Measurements from ENCODE around the gene SLC5A3.
A peak's percentile ranks its signal among the peaks of the same experiment; 100 is the strongest.

SLC5A3 gene

DNA sequence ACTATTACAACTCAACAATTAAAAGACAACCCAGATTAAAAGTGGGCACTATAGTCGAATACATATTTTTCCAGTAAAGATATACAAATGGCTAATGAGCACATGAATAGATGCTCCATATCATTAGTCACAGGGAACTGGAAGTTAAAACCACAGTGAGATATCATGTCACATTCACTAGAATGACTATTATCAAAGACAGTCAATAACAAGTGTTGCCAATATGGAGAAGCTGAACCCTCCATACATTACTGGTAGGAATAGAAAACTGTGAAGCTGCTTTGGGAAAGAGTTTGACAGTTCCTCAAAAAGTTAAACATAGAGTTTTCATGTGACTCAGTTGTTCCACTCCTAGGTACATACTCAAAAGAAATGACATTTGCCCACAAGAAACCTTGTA, 30.6 kb upstream of the SLC5A3 start:
- peak overlapping the region; percentile 32 for H3K27ac Mint-ChIP-seq (ENCODE audit: low read depth)

DNA sequence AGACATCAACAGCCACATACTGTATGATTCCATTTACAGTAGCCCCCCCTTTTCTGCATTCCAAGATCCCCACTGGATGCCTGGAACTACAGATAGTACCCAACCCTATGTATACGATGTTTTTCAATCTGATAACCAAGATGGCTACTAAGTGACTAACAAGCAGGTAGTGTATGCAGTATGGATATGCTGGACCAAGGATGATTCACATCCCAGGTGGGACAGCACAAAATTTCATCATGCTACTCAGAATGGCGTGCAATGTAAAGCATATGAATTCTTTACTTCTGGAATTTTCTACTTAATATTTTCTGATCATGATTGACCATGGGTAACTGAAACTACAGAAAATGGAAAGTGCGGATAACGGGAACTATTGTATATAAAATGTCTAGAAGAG, 30.0 kb upstream of the SLC5A3 start:
- Mint-ChIP-seq H3K36me3 (ENCODE audit: insufficient read depth) (no peaks in the 10 kb centered on the region), H3K9me3 (no peaks in the 10 kb centered on the region), H3K27ac (ENCODE audit: low read depth) (no peak overlapping the region), H3K27me3 (no peaks in the 10 kb centered on the region), H3K4me1 (peaks cover 6% of the 10 kb centered on the region), H3K4me3 (no peak overlapping the region)
- DNase-seq (ENCODE audit: low spot score in 2 of 2) (no peak), ATAC-seq (replicated peaks; ENCODE audit: extremely low read depth, poor library complexity, severe bottlenecking) (no peak)

More for the DNA sequence above, 30.6 kb upstream of the SLC5A3 start:
- ATAC-seq (replicated peaks; ENCODE audit: extremely low read depth, poor library complexity, severe bottlenecking) (no peak), DNase-seq (ENCODE audit: low spot score in 2 of 2) (no peak)
- Mint-ChIP-seq H3K9me3 (no peaks in the 10 kb centered on the region), H3K36me3 (ENCODE audit: insufficient read depth) (no peaks in the 10 kb centered on the region), H3K27me3 (no peaks in the 10 kb centered on the region), H3K4me3 (no peak overlapping the region), H3K4me1 (peaks cover 6% of the 10 kb centered on the region)

DNA sequence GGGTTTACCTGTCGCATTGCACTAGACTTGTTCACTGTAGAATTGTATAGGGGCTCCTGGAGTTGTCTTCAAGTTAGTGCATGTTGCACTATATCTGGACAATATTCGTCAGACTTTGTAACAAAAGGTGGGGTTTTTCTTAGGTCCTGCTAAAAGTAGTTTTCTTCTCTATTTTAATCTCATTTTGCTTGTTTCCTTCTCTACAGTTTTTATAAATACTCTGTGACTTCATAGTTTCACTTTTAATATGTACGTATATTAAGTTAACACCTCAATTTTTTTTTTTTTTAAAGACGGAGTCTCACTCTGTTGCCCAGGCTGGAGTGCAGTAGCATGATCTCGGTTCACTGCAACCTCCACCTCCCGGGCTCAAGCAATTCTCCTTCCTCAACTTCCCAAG, 26.5 kb upstream of the SLC5A3 start:
- Mint-ChIP-seq H3K27me3 (no peaks in the 10 kb centered on the region), H3K36me3 (ENCODE audit: insufficient read depth) (no peaks in the 10 kb centered on the region), H3K27ac (ENCODE audit: low read depth) (peak overlapping the region; percentile 71), H3K9me3 (no peaks in the 10 kb centered on the region), H3K4me1 (peaks cover 6% of the 10 kb centered on the region), H3K4me3 (peak overlapping the region; percentile 66)
- ATAC-seq (replicated peaks; ENCODE audit: extremely low read depth, poor library complexity, severe bottlenecking) (peak; percentile 87), DNase-seq (ENCODE audit: low spot score in 2 of 2) (no peak)

DNA sequence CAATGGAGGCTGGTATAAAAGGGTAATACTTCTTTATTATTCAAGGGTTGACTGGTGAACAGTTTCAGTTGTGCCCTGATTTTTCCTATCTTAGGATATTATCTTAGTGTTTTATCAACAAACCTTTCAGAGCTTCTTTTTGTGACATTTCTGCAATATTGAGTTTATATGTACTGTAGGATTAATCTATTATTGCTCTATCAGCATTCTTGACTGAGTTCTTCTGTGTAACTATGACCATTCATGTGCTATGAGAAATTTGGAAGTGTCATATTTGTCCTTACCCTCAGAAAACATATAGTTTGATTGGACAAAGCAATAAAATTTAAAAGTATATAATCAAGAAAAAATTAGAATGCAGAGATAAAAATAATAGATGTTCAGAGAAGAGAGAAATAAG, 25.5 kb upstream of the SLC5A3 start:
- ATAC-seq (replicated peaks; ENCODE audit: extremely low read depth, poor library complexity, severe bottlenecking) (no peak), DNase-seq (ENCODE audit: low spot score in 2 of 2) (no peak)
- H3K9me3 Mint-ChIP-seq = no peaks in the 10 kb centered on the region
- no peaks in the 10 kb centered on the region for H3K27me3 Mint-ChIP-seq
- peak overlapping the region; percentile 71 for H3K27ac Mint-ChIP-seq (ENCODE audit: low read depth)
- no peak overlapping the region for H3K4me3 Mint-ChIP-seq
- H3K4me1 Mint-ChIP-seq = peaks cover 6% of the 10 kb centered on the region
- H3K36me3 Mint-ChIP-seq (ENCODE audit: insufficient read depth) = no peaks in the 10 kb centered on the region

DNA sequence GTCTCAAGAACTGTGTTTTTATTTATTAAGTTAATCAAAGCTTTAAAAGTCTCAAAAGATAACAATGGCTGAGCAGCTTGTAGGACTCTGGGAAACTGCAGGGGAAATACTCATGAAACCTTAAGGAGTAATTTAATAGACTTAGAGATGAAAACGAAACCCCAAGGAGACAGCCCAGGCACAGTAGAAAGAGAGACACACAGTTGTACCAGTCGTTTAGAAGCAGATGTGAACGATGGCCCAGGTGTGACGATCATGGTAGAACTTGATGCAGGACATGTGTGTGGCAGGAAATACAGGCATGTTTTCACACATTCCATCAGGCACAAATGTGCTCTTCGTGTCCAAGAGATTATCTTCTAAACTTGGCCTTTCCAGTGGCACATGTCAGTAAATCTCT, 21.2 kb upstream of the SLC5A3 start:
- no peak for ATAC-seq (replicated peaks; ENCODE audit: extremely low read depth, poor library complexity, severe bottlenecking)
- H3K36me3 Mint-ChIP-seq (ENCODE audit: insufficient read depth) = no peaks in the 10 kb centered on the region
- H3K4me3 Mint-ChIP-seq = no peak overlapping the region
- H3K27ac Mint-ChIP-seq (ENCODE audit: low read depth) = no peak overlapping the region
- no peaks in the 10 kb centered on the region for H3K9me3 Mint-ChIP-seq
- no peaks in the 10 kb centered on the region for H3K27me3 Mint-ChIP-seq
- no peak for DNase-seq (ENCODE audit: low spot score in 2 of 2)
- H3K4me1 Mint-ChIP-seq = peaks cover under 1% of the 10 kb centered on the region

DNA sequence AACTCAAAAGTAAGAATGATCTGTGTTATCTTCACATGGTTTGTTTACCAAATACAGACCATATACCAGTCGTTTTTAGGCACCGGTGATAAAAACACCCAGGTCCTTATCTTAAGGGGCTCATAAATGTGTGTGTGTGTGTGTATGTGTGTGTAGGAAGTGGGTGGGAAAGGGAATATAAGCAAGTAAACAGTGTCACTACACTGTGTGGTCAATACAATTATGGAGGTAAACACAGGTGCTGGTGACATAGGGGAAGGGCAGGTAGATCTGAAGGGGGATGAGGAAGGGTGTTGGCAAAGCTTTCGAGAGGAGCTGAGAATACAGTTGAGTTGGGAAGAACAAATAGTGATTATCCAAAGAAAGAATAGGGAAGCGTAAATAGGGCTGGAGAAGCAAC, 19.1 kb upstream of the SLC5A3 start:
- Mint-ChIP-seq H3K4me3 (no peak overlapping the region), H3K4me1 (no peaks in the 10 kb centered on the region), H3K9me3 (no peaks in the 10 kb centered on the region), H3K27me3 (no peaks in the 10 kb centered on the region), H3K36me3 (ENCODE audit: insufficient read depth) (no peaks in the 10 kb centered on the region), H3K27ac (ENCODE audit: low read depth) (no peak overlapping the region)
- DNase-seq (ENCODE audit: low spot score in 2 of 2) = no peak
- ATAC-seq (replicated peaks; ENCODE audit: extremely low read depth, poor library complexity, severe bottlenecking) = no peak

DNA sequence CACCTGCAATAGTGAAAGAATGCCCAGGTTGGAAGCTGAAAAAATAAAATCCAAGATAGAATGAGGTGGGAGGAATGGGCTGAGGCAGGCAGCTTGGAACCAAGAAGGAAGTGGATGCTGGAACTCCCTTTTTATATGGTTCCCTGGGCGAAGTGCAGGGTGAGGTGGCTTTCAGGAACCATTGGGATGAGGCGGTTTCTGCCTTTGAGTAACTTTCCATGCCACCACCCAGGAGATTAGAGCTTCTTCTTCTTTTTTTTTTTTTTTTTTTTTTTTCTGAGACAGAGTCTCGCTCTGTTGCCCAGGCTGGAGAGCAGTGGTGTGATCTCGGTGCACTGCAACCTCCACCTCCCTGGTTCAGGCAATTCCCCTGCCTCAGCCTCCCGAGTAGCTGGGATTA, 17.8 kb upstream of the SLC5A3 start:
- no peaks in the 10 kb centered on the region for H3K9me3 Mint-ChIP-seq
- ATAC-seq (replicated peaks; ENCODE audit: extremely low read depth, poor library complexity, severe bottlenecking) (no peak), DNase-seq (ENCODE audit: low spot score in 2 of 2) (no peak)
- H3K27me3 Mint-ChIP-seq = no peaks in the 10 kb centered on the region
- H3K27ac Mint-ChIP-seq (ENCODE audit: low read depth) = no peak overlapping the region
- no peaks in the 10 kb centered on the region for H3K36me3 Mint-ChIP-seq (ENCODE audit: insufficient read depth)
- no peaks in the 10 kb centered on the region for H3K4me1 Mint-ChIP-seq
- H3K4me3 Mint-ChIP-seq = no peak overlapping the region

DNA sequence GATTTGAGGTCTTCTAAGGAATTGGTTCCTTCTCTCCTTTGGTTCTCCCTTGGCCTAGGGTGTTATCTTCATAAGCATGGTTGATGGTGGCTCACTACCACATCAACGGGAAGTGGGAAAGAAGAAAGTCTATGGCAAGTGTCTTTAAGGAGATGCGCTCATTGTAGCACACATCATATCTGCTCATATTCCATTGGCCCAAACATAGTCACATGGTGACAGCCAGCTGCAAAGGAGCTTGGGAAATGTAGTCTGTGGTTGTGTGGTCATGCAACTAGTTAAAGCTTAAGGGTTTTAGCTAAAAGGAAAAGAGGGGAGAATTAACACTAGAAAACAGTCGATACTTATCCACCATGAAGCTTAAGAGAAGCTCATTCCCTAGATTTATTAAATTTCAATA, 11.4 kb upstream of the SLC5A3 start:
- ATAC-seq (replicated peaks; ENCODE audit: extremely low read depth, poor library complexity, severe bottlenecking) (no peak), DNase-seq (ENCODE audit: low spot score in 2 of 2) (no peak)
- H3K27me3 Mint-ChIP-seq = no peaks in the 10 kb centered on the region
- no peaks in the 10 kb centered on the region for H3K36me3 Mint-ChIP-seq (ENCODE audit: insufficient read depth)
- no peak overlapping the region for H3K27ac Mint-ChIP-seq (ENCODE audit: low read depth)
- no peak overlapping the region for H3K4me3 Mint-ChIP-seq
- peaks cover 5% of the 10 kb centered on the region for H3K9me3 Mint-ChIP-seq
- no peaks in the 10 kb centered on the region for H3K4me1 Mint-ChIP-seq

DNA sequence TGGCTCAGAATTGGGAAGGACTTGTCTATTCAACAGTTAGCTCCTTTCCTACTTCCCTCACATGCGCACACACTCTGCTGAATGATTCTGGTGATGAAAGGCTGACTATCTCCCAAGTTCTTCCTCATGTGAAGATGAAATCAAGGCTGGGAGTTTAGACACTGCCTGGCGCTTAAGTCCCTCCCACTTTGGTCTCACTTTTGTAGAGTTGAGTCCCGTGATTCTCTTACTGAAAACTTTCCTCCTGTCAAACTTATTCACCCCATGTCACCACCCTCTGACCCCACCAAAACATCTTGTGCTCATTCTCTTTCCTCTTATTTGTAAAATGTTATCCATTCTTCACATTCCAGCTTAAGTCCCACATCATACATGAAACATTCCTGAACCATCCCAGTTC, 8.4 kb upstream of the SLC5A3 start:
- DNase-seq (ENCODE audit: low spot score in 2 of 2) (no peak), ATAC-seq (replicated peaks; ENCODE audit: extremely low read depth, poor library complexity, severe bottlenecking) (no peak)
- Mint-ChIP-seq H3K4me3 (no peak overlapping the region), H3K4me1 (no peaks in the 10 kb centered on the region), H3K9me3 (peaks cover 5% of the 10 kb centered on the region), H3K27ac (ENCODE audit: low read depth) (no peak overlapping the region), H3K36me3 (ENCODE audit: insufficient read depth) (no peaks in the 10 kb centered on the region), H3K27me3 (no peaks in the 10 kb centered on the region)

DNA sequence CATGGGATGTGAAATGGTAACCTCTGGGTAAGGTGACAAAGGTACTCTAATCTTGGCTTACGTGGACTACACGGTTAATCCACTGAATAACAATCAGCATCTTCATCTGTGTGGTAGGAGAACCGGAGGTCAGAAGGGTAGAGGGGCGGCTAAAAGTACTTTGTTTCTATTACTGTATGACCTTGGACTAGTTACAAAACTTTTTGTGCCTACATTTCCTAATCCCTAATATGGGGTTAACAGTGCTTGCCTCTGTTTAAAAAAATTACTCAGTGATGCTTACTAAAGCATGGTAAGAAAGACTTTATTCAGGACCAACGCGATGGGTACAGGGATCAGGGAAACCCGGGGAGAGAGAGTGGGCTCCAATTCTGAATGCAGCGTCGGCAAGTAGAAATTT, 1.7 kb upstream of the SLC5A3 start:
- peaks cover 16% of the 10 kb centered on the region for H3K36me3 Mint-ChIP-seq (ENCODE audit: insufficient read depth)
- H3K27ac Mint-ChIP-seq (ENCODE audit: low read depth) = peak overlapping the region; percentile 75
- H3K9me3 Mint-ChIP-seq = no peaks in the 10 kb centered on the region
- DNase-seq (ENCODE audit: low spot score in 2 of 2) (no peak), ATAC-seq (replicated peaks; ENCODE audit: extremely low read depth, poor library complexity, severe bottlenecking) (no peak)
- no peaks in the 10 kb centered on the region for H3K27me3 Mint-ChIP-seq
- H3K4me3 Mint-ChIP-seq = peak overlapping the region; percentile 87
- peaks cover 31% of the 10 kb centered on the region for H3K4me1 Mint-ChIP-seq

DNA sequence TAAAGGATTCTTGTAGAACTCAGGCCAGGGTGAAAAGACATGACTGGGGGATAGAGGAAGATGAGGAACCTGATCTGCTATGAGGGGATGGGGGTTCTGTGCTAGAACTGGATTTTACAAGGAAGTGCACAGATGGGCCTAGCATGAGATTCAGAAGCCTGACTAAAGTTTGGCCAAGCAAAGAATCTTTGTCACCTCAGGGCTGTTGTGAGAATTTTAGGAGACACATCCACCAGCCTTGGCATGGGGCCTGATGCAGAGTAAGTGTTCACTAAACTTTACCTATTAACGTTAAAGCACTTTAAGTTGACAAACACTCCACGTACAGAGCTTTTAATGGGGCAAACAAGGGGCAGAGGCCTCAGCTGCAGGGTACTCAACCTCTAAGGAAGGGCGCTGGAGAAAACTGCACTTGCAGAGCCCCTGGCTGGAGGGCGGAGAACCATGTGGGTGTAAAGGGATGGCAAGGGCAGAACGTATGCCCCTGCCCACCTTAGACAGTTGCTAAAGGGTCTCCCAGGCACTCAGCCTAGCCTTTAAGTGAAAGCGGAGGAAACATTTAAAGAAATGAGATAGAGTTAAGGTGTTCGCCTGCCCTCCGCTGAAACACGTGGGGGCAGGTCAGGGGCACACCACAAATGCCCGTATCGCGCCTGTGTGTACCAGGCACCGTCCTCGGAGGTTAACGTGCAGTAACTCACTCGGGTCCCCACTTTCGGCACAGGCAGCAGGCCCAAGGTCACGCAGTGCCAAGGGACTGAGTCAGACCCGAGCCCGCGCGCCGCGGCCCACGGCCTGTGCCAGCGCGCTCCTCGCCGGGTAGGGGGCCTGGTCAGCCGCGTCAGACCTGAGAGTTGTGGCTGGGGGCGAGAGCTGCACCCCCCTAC, 990 bp upstream of the SLC5A3 start:
- Mint-ChIP-seq H3K36me3 (ENCODE audit: insufficient read depth) (peaks cover 18% of the 10 kb centered on the region), H3K4me1 (peaks cover 38% of the 10 kb centered on the region), H3K27ac (ENCODE audit: low read depth) (peak overlapping the region; percentile 75), H3K9me3 (no peaks in the 10 kb centered on the region), H3K27me3 (no peaks in the 10 kb centered on the region), H3K4me3 (peak overlapping the region; percentile 87)
- DNase-seq (ENCODE audit: low spot score in 2 of 2) (no peak), ATAC-seq (replicated peaks; ENCODE audit: extremely low read depth, poor library complexity, severe bottlenecking) (no peak)

DNA sequence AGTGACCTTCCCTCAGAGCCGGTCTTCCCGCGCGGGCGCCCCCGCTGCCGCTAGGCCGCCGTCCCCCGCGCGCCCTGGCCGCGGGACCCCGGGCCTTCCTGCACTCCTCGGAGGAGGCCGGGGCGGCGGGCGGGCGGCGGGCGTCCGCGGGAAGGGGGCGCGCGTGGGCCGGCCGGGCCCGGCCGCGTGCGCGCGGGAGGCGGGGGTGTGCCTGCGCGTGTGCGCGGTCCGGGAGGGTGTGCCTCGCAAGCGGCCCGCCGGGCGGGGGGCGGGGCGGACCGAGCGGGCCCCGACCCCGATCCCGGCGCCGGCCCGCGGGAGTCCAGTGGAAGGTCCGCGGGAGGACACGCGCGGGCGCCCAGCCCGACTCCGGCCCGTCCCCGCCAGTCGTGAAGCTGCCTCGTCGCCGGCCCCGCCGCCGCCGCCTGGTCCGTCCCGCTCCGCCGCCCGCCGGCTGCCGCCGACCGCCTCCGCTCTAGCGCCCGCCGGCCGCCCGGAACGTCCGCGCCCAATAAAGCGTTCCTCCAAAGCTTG, 438 bp downstream of the SLC5A3 start:
- peaks cover 24% of the 10 kb centered on the region for H3K36me3 Mint-ChIP-seq (ENCODE audit: insufficient read depth)
- H3K27me3 Mint-ChIP-seq = no peaks in the 10 kb centered on the region
- ATAC-seq (replicated peaks; ENCODE audit: extremely low read depth, poor library complexity, severe bottlenecking) = peak; percentile 60
- peak overlapping the region; percentile 92 for H3K4me3 Mint-ChIP-seq
- peak overlapping the region; percentile 92 for H3K27ac Mint-ChIP-seq (ENCODE audit: low read depth)
- peaks cover 52% of the 10 kb centered on the region for H3K4me1 Mint-ChIP-seq
- DNase-seq (ENCODE audit: low spot score in 2 of 2) = peak in 1 of 2 donors; percentile 21
- no peaks in the 10 kb centered on the region for H3K9me3 Mint-ChIP-seq

Measured in central memory CD8-positive, alpha-beta T cell (primary cell).